Keratinocyte (primary cell): ENCODE results near the gene PPP4R2. TPM values are rescaled to one million over a fixed set of nuclear protein-coding genes. Genes with fewer than 3 reads are reported as not detected.

Experiments used
- DNase-seq: peaks from one replicate; pipeline ENCODE4 v3.0.0-alpha.2; 2011; ENCODE audit warnings: low read depth, missing footprints, low spot score
- FAIRE-seq: peaks from 2 replicates; lab custom pipeline; 2011; peaks lifted over from hg19 to GRCh38; lab: Jason Lieb, UNC
- H2AFZ ChIP-seq: 2 replicates; pipeline ENCODE4 v1.6.0; 2012; ENCODE audit warnings: low read length, control low read depth, inconsistent platforms; ENCODE audit not compliant: control insufficient read depth
- H3K27ac ChIP-seq: 2 replicates; pipeline ENCODE4 v1.5.1; 2011; ENCODE audit warnings: low read length; ENCODE audit not compliant: control insufficient read depth, insufficient read depth
- H3K27me3 ChIP-seq: 3 replicates; pipeline ENCODE4 v1.6.0; 2011; ENCODE audit warnings: low read length; ENCODE audit not compliant: control insufficient read depth, insufficient read depth; ENCODE audit errors: extremely low read depth
- H3K36me3 ChIP-seq, 2 experiments: 2 replicates in 1 of 2; 3 replicates in 1 of 2; pipeline ENCODE4 v1.5.1; 2011; ENCODE audit warnings: low read length in 2 of 2, mild to moderate bottlenecking in 1 of 2; ENCODE audit not compliant: control insufficient read depth in 2 of 2, insufficient read depth in 2 of 2; ENCODE audit errors: extremely low read depth in 1 of 2
- H3K4me1 ChIP-seq: 3 replicates; pipeline ENCODE4 v1.5.1; 2011; ENCODE audit warnings: low read length; ENCODE audit not compliant: control insufficient read depth, insufficient read depth; ENCODE audit errors: extremely low read depth
- H3K4me2 ChIP-seq: 3 replicates; pipeline ENCODE4 v1.6.0; 2011; ENCODE audit warnings: low read depth, low read length; ENCODE audit not compliant: control insufficient read depth, insufficient read depth; ENCODE audit errors: extremely low read depth
- H3K4me3 ChIP-seq, 3 experiments: fragments of 200-600 bp in 1 of 3; sonication (generic) in 1 of 3; 2 replicates in 2 of 3; 3 replicates in 1 of 3; pipeline ENCODE4 v1.5.1; 2011 to 2016; ENCODE audit warnings: low read length in 3 of 3, mild to moderate bottlenecking in 3 of 3, control low read depth in 2 of 3, inconsistent platforms in 1 of 3, low read depth in 1 of 3, mixed read lengths in 1 of 3, mixed run types in 1 of 3, moderate library complexity in 1 of 3; ENCODE audit not compliant: control insufficient read depth in 2 of 3, insufficient read depth in 2 of 3; ENCODE audit errors: extremely low read depth in 1 of 3
- H3K79me2 ChIP-seq: 2 replicates; pipeline ENCODE4 v1.6.0; 2012; ENCODE audit warnings: low read length; ENCODE audit not compliant: control insufficient read depth, insufficient read depth
- H3K9ac ChIP-seq: 3 replicates; pipeline ENCODE4 v1.6.0; 2011; ENCODE audit warnings: low read length; ENCODE audit not compliant: control insufficient read depth, insufficient read depth; ENCODE audit errors: extremely low read depth
- H3K9me1 ChIP-seq: 3 replicates; pipeline ENCODE4 v1.6.0; 2011; ENCODE audit warnings: low read length; ENCODE audit not compliant: control insufficient read depth, insufficient read depth; ENCODE audit errors: extremely low read depth
- H3K9me3 ChIP-seq: 2 replicates; pipeline ENCODE4 v1.5.1; 2012; ENCODE audit warnings: low read depth, low read length; ENCODE audit not compliant: control insufficient read depth
- H4K20me1 ChIP-seq: 3 replicates; pipeline ENCODE4 v1.6.0; 2011; ENCODE audit warnings: low read length; ENCODE audit not compliant: control insufficient read depth, insufficient read depth; ENCODE audit errors: extremely low read depth
- EZH2 ChIP-seq: IDR thresholded peaks from one replicate; pipeline ENCODE4 v1.6.1; 2012; ENCODE audit warnings: inconsistent platforms, mild to moderate bottlenecking, low read length, moderate library complexity
- dilution Hi-C: fragments of 300-500 bp; cut with MboI; formaldehyde crosslinking; loops from one replicate; pipeline ENCODE4 v1.7.0; 2020; ENCODE audit warnings: low sequenced_read_pairs; ENCODE audit not compliant: extremely low pct_ligation_motif_present
- polyA plus RNA-seq, 5 experiments: library from polyadenylated mRNA; depleted of rRNA in 3 of 5; stranded (reverse) in 3 of 5; stranded (forward) in 1 of 5; unstranded in 1 of 5; fragments of >200 nt; gene quantifications; 1 replicate in 1 of 5; 2 replicates in 3 of 5; 3 replicates in 1 of 5; pipeline versions ENCODE4 v1.2.1 to v1.2.3, GENCODE V29; 2011 to 2012; ENCODE audit warnings: missing spikeins in 2 of 5, low read depth in 1 of 5, low replicate concordance in 1 of 5
- TF ChIP-seq, protein P1 (sequence below), 3 experiments: IDR thresholded peaks in 1 of 3; conservative IDR thresholded peaks in 1 of 3; optimal IDR thresholded peaks in 1 of 3; 2 replicates in 2 of 3; 3 replicates in 1 of 3; pipeline versions ENCODE3 to v1.5.1; 2011; ENCODE audit warnings: low read length in 3 of 3, mild to moderate bottlenecking in 3 of 3, moderate library complexity in 2 of 3, control low read depth in 1 of 3, inconsistent platforms in 1 of 3; ENCODE audit not compliant: insufficient read depth in 2 of 3; ENCODE audit errors: extremely low read depth in 1 of 3

The PPP4R2 gene
- polyA plus RNA-seq, 1 donor (not counting 4 experiments of a cell fraction or from before 2014, with no cell fraction given): 46.6 TPM

DNA sequence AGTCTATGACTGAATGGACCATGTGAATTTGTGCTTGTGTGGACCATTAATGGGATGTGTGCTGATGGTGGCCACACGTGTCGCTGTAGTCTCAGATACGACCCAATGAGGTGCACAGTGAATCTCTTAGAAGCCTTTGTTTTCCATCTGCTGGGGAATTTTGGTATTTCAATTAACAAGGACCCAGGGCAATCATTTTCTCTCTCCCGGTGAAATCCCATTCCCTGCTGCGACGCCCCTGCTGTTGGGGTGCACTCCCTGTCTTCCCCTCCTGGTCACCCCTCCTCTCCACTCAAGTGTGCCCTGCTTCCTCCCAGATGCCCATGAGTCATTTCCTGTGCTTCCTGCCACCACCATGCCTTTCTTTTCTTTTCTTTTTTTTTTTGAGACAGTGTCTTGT, 97.5 kb downstream of the PPP4R2 start:
- DNase-seq (no peak), FAIRE-seq (no peak)
- Histone ChIP-seq H3K4me2 (no peak overlapping the region), H3K27ac (no peak overlapping the region), H2AFZ (no peak overlapping the region), H3K9me1 (no peaks in the 10 kb centered on the region), H3K9me3 (no peaks in the 10 kb centered on the region), H3K9ac (no peak overlapping the region), H3K36me3 (no peaks in the 10 kb centered on the region), H4K20me1 (no peaks in the 10 kb centered on the region), H3K79me2 (no peaks in the 10 kb centered on the region), H3K4me3 (no peak overlapping the region), H3K27me3 (no peaks in the 10 kb centered on the region), H3K4me1 (peaks cover 4% of the 10 kb centered on the region)
- dilution Hi-C loops: no loop called here
- TF ChIP-seq EZH2: no peak
- TF ChIP-seq, protein P1, sequence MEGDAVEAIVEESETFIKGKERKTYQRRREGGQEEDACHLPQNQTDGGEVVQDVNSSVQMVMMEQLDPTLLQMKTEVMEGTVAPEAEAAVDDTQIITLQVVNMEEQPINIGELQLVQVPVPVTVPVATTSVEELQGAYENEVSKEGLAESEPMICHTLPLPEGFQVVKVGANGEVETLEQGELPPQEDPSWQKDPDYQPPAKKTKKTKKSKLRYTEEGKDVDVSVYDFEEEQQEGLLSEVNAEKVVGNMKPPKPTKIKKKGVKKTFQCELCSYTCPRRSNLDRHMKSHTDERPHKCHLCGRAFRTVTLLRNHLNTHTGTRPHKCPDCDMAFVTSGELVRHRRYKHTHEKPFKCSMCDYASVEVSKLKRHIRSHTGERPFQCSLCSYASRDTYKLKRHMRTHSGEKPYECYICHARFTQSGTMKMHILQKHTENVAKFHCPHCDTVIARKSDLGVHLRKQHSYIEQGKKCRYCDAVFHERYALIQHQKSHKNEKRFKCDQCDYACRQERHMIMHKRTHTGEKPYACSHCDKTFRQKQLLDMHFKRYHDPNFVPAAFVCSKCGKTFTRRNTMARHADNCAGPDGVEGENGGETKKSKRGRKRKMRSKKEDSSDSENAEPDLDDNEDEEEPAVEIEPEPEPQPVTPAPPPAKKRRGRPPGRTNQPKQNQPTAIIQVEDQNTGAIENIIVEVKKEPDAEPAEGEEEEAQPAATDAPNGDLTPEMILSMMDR (optimal IDR thresholded peaks at IDR 0.05 in 1 of 3, IDR thresholded peaks at IDR 0.05 in 1 of 3, conservative IDR thresholded peaks at IDR 0.05 in 1 of 3; ENCODE audit: extremely low read depth in 1 of 3, insufficient read depth in 2 of 3, low read length in 3 of 3): peak in 1 of 3 experiments; percentile 15

DNA sequence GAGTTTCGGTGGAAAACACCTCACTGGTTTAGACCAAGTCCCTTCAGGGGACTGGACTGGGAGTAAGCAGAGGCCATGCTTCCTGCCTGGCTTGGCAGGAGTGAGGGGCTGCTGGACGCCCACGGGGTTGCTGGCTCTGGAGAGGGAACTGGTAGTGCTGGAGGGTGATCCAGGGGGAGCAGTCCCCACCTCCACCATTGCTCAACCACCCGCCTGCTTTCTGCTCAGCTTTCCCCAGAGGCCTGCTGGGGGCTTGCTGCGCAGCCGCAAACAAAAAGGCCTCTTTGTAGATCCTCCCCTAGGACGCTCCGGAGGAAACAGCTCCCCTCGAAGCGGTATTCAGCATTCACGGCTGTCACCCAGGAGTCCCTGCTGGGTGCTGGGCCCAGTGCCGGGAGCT, 98.3 kb downstream of the PPP4R2 start:
- Histone ChIP-seq H3K9me3 (no peaks in the 10 kb centered on the region), H3K4me3 (no peak overlapping the region), H3K9ac (no peak overlapping the region), H3K36me3 (no peaks in the 10 kb centered on the region), H2AFZ (no peak overlapping the region), H3K27ac (no peak overlapping the region), H3K4me2 (no peak overlapping the region), H3K4me1 (peaks cover 4% of the 10 kb centered on the region), H3K27me3 (no peaks in the 10 kb centered on the region), H4K20me1 (no peaks in the 10 kb centered on the region), H3K79me2 (no peaks in the 10 kb centered on the region), H3K9me1 (no peaks in the 10 kb centered on the region)
- TF ChIP-seq, protein P1 (optimal IDR thresholded peaks at IDR 0.05 in 1 of 3, IDR thresholded peaks at IDR 0.05 in 1 of 3, conservative IDR thresholded peaks at IDR 0.05 in 1 of 3; ENCODE audit: extremely low read depth in 1 of 3, insufficient read depth in 2 of 3, low read length in 3 of 3): no peak
- FAIRE-seq: no peak
- dilution Hi-C loops: no loop called here
- DNase-seq: no peak
